H1 (cell line): ENCODE results near the gene PHACTR1.

Experiments
- GABPA ChIP-seq: IDR thresholded peaks from 2 replicates; pipeline ENCODE4 v1.6.1; 2011; ENCODE audit warnings: mild to moderate bottlenecking, low read length, moderate library complexity, borderline replicate concordance; ENCODE audit not compliant: insufficient read depth
- POU5F1 ChIP-seq: IDR thresholded peaks from 2 replicates; pipeline ENCODE4 v1.6.1; 2011; ENCODE audit warnings: low read depth, mild to moderate bottlenecking, low read length, moderate library complexity
- TF ChIP-seq, protein P1 (sequence below), 3 experiments: IDR thresholded peaks; 1 replicate in 2 of 3; 2 replicates in 1 of 3; pipeline versions ENCODE4 v1.5.1 to v1.6.1; 2011; ENCODE audit warnings: low read length in 3 of 3, mild to moderate bottlenecking in 3 of 3, inconsistent platforms in 2 of 3, low read depth in 1 of 3, moderate library complexity in 1 of 3; ENCODE audit not compliant: insufficient read depth in 1 of 3; ENCODE audit errors: control extremely low read depth in 1 of 3

- TF ChIP-seq GABPA, result no peak
- TF ChIP-seq, protein P1, sequence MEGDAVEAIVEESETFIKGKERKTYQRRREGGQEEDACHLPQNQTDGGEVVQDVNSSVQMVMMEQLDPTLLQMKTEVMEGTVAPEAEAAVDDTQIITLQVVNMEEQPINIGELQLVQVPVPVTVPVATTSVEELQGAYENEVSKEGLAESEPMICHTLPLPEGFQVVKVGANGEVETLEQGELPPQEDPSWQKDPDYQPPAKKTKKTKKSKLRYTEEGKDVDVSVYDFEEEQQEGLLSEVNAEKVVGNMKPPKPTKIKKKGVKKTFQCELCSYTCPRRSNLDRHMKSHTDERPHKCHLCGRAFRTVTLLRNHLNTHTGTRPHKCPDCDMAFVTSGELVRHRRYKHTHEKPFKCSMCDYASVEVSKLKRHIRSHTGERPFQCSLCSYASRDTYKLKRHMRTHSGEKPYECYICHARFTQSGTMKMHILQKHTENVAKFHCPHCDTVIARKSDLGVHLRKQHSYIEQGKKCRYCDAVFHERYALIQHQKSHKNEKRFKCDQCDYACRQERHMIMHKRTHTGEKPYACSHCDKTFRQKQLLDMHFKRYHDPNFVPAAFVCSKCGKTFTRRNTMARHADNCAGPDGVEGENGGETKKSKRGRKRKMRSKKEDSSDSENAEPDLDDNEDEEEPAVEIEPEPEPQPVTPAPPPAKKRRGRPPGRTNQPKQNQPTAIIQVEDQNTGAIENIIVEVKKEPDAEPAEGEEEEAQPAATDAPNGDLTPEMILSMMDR (IDR thresholded peaks at IDR 0.05; ENCODE audit: control extremely low read depth in 1 of 3, insufficient read depth in 1 of 3, low read depth in 1 of 3, low read length in 3 of 3), result no peak
- no peak for TF ChIP-seq POU5F1
Observed at GRCh38 chr6:12921467-12921866, 204.9 kb downstream of the PHACTR1 start.
